Breast epithelium (tissue), 3 donors: ENCODE results near the gene CSF3.

Experiments
- POLR2A ChIP-seq: fragments of 450-650 bp; IDR thresholded peaks from one replicate; pipeline ENCODE4 v1.6.1; 2016; ENCODE audit warnings: antibody characterized with exemption, mild to moderate bottlenecking, moderate library complexity
- TF ChIP-seq, protein P1 (sequence below), 3 donors: fragments of 450-650 bp; IDR thresholded peaks; one replicate each; pipeline ENCODE4 v1.5.1; 2016 to 2017; ENCODE audit warnings: antibody characterized with exemption in 3 of 3, mild to moderate bottlenecking in 3 of 3, moderate library complexity in 3 of 3

DNA sequence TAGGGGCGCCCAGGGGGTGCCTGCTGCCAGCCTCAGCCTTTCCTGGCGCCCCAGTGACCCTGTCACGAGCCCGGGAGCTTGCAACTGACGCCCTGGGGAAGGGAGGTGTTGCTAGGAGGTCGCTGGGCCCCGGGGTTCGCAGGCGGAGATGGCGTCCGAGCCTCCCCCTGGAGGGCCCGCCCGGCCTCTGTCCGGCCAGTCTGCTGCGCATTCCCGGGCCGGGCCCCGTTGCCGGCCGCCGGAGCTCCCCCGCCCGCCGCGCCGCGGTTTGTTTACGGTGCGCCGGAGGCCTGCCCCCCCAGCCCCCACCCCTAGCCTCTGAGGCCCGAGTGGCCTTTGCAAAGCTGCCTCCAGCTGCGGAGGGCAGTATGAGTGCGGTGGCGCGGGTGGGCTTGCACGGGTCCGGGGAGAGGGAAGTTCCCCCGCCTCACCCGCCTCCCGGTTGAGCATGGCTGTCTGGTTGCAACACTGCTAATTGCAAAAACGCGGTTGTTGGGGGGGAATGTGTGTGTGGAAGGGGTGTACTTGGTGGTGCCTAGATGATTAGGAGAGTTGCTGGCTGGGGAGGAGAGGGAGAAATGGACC, 48.0 kb downstream of the CSF3 start:
- TF ChIP-seq, protein P1, sequence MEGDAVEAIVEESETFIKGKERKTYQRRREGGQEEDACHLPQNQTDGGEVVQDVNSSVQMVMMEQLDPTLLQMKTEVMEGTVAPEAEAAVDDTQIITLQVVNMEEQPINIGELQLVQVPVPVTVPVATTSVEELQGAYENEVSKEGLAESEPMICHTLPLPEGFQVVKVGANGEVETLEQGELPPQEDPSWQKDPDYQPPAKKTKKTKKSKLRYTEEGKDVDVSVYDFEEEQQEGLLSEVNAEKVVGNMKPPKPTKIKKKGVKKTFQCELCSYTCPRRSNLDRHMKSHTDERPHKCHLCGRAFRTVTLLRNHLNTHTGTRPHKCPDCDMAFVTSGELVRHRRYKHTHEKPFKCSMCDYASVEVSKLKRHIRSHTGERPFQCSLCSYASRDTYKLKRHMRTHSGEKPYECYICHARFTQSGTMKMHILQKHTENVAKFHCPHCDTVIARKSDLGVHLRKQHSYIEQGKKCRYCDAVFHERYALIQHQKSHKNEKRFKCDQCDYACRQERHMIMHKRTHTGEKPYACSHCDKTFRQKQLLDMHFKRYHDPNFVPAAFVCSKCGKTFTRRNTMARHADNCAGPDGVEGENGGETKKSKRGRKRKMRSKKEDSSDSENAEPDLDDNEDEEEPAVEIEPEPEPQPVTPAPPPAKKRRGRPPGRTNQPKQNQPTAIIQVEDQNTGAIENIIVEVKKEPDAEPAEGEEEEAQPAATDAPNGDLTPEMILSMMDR (IDR thresholded peaks at IDR 0.05), result no peak
- TF ChIP-seq POLR2A, result no peak
